ENCODE measurements around the gene BBS9.

The BBS9 gene

GRCh38 chr7:33632840-33633525 is 503.6 kb downstream of the BBS9 start:
- no peak overlapping the region for H3K4me3 ChIP-seq (ENCODE audit: low read depth, low read length)
- TF ChIP-seq CTCF (IDR thresholded peaks at IDR 0.05; ENCODE audit: low read depth, low read length) = no peak
- in situ Hi-C loops (cut with HindIII; ENCODE audit: low sequenced_read_pairs) = no loop called here
- no peak for DNase-seq (ENCODE audit: low read depth, low spot score)

DNA sequence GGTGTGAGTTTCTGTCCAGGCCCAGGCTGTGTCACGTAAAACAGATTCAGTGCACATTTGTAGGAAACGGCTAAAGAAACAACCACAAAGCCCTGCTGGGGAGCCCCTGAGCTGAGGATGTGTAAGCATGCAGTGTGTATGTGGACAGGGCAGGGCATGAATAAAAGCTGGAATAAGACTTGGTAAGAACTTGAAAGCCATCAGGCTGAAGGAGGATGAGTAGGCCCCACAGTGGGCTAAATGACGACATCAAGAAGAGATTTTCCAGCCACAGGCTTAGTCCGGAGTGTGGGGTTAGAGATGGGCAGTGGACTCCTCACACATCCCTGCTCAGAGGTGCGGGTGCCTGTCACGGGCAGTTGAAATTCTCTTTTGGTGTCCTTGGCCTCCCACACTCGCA is 505.2 kb downstream of the BBS9 start:
- no peak overlapping the region for H3K4me3 ChIP-seq (ENCODE audit: low read depth, low read length)
- in situ Hi-C loops (cut with HindIII; ENCODE audit: low sequenced_read_pairs) = no loop called here
- TF ChIP-seq CTCF (IDR thresholded peaks at IDR 0.05; ENCODE audit: low read depth, low read length) = no peak
- DNase-seq (ENCODE audit: low read depth, low spot score) = no peak

GRCh38 chr7:33636359-33636758 is 507.0 kb downstream of the BBS9 start:
- no peak for DNase-seq (ENCODE audit: low read depth, low spot score)
- H3K4me3 ChIP-seq (ENCODE audit: low read depth, low read length) = no peak overlapping the region
- in situ Hi-C loops (cut with HindIII; ENCODE audit: low sequenced_read_pairs) = no loop called here
- TF ChIP-seq CTCF (IDR thresholded peaks at IDR 0.05; ENCODE audit: low read depth, low read length) = no peak

GRCh38 chr7:33639552-33640197 is 510.3 kb downstream of the BBS9 start:
- no peak for TF ChIP-seq CTCF (IDR thresholded peaks at IDR 0.05; ENCODE audit: low read depth, low read length)
- DNase-seq (ENCODE audit: low read depth, low spot score) = no peak
- in situ Hi-C loops (cut with HindIII; ENCODE audit: low sequenced_read_pairs) = no loop called here

GRCh38 chr7:33640741-33641140 is 511.4 kb downstream of the BBS9 start:
- DNase-seq (ENCODE audit: low read depth, low spot score) = no peak
- in situ Hi-C loops (cut with HindIII; ENCODE audit: low sequenced_read_pairs) = no loop called here
- no peak for TF ChIP-seq CTCF (IDR thresholded peaks at IDR 0.05; ENCODE audit: low read depth, low read length)
- no peak overlapping the region for H3K4me3 ChIP-seq (ENCODE audit: low read depth, low read length)

More at GRCh38 chr7:33639552-33640197, 510.3 kb downstream of the BBS9 start:
- no peak overlapping the region for H3K4me3 ChIP-seq (ENCODE audit: low read depth, low read length)

- DNase-seq (ENCODE audit: low read depth, low spot score) = no peak
- in situ Hi-C loops (cut with HindIII; ENCODE audit: low sequenced_read_pairs) = no loop called here
- TF ChIP-seq CTCF (IDR thresholded peaks at IDR 0.05; ENCODE audit: low read depth, low read length) = no peak
- H3K4me3 ChIP-seq (ENCODE audit: low read depth, low read length) = no peak overlapping the region
Measured at GRCh38 chr7:33642312-33642711, 512.9 kb downstream of the BBS9 start.

All from astrocyte of the spinal cord (primary cell).